Body of pancreas (tissue), 4 donors: Measurements from ENCODE around the gene OSBPL2.

Experiments
- CTCF ChIP-seq, 7 experiments: fragments of 450-650 bp in 4 of 7; fragments of 200-600 bp in 3 of 7; sonication (generic) in 3 of 7; IDR thresholded peaks; one replicate each; pipeline ENCODE4 v1.5.1; 2016 to 2019; ENCODE audit warnings: antibody characterized with exemption in 7 of 7
- POLR2A ChIP-seq, 3 donors: fragments of 450-650 bp; IDR thresholded peaks; one replicate each; pipeline ENCODE4 v1.6.1; 2016; ENCODE audit warnings: antibody characterized with exemption in 3 of 3, mild to moderate bottlenecking in 2 of 3

- TF ChIP-seq POLR2A (IDR thresholded peaks at IDR 0.05): no peak
- no peak for TF ChIP-seq CTCF (IDR thresholded peaks at IDR 0.05)
Measured at GRCh38 chr20:62205618-62206387, 32.5 kb upstream of the OSBPL2 start.
